Vagina (tissue), 2 donors: ENCODE data around the gene CALML4.

Experiments
- CTCF ChIP-seq, 3 experiments: fragments of 450-650 bp in 2 of 3; fragments of 200-600 bp in 1 of 3; sonication (generic) in 1 of 3; IDR thresholded peaks; one replicate each; pipeline ENCODE4 v1.5.1; 2017 to 2019; ENCODE audit warnings: antibody characterized with exemption in 3 of 3, mild to moderate bottlenecking in 2 of 3, moderate library complexity in 2 of 3
- POLR2A ChIP-seq, 2 donors: fragments of 450-650 bp; IDR thresholded peaks; one replicate each; pipeline ENCODE4 v1.6.1; 2017; ENCODE audit warnings: antibody characterized with exemption in 2 of 2, mild to moderate bottlenecking in 2 of 2, moderate library complexity in 2 of 2

- TF ChIP-seq POLR2A (IDR thresholded peaks at IDR 0.05), result no peak
- no peak for TF ChIP-seq CTCF (IDR thresholded peaks at IDR 0.05)
Observed at GRCh38 chr15:68177742-68178141, 27.4 kb downstream of the CALML4 start.
